Astrocyte of the spinal cord (primary cell): ENCODE results near the gene PRKG1.

Source experiments
- DNase-seq: peaks from one replicate; pipeline ENCODE4 v3.0.0; 2011; ENCODE audit warnings: low read depth, low spot score
- H3K4me3 ChIP-seq: 2 replicates; pipeline ENCODE4 v1.5.1; 2011; ENCODE audit warnings: low read depth, mild to moderate bottlenecking, low read length, moderate library complexity
- in situ Hi-C: cut with HindIII; loops from 2 replicates; pipeline ENCODE4 v1.10.0; 2017; ENCODE audit warnings: low sequenced_read_pairs
- TF ChIP-seq, protein P1 (sequence below): IDR thresholded peaks from 2 replicates; pipeline ENCODE4 v1.5.1; 2012; ENCODE audit warnings: low read depth, mild to moderate bottlenecking, low read length, inconsistent platforms

PRKG1 gene

DNA sequence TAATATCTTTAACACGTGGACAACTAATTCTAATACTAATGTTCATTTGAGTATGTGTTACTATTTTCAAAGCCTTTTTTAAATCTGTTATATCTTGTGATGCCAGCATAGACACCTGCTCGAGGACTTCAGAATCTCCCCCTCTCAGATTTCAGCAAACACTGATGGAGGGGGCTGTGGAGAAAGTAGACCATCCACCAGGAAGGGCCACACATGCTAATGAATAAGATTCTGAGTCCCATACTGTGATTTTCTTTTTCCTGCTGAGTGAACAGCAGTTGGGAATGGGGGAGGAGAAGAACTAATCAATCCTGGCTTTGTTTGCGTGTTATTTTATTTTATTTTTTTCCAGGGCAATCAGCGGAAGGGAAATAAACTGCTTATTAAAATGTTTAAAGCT lies 783.0 kb downstream of the PRKG1 start:
- DNase-seq: no peak
- in situ Hi-C loops: no loop called here
- H3K4me3 ChIP-seq: no peak overlapping the region
- TF ChIP-seq, protein P1, sequence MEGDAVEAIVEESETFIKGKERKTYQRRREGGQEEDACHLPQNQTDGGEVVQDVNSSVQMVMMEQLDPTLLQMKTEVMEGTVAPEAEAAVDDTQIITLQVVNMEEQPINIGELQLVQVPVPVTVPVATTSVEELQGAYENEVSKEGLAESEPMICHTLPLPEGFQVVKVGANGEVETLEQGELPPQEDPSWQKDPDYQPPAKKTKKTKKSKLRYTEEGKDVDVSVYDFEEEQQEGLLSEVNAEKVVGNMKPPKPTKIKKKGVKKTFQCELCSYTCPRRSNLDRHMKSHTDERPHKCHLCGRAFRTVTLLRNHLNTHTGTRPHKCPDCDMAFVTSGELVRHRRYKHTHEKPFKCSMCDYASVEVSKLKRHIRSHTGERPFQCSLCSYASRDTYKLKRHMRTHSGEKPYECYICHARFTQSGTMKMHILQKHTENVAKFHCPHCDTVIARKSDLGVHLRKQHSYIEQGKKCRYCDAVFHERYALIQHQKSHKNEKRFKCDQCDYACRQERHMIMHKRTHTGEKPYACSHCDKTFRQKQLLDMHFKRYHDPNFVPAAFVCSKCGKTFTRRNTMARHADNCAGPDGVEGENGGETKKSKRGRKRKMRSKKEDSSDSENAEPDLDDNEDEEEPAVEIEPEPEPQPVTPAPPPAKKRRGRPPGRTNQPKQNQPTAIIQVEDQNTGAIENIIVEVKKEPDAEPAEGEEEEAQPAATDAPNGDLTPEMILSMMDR: no peak

DNA sequence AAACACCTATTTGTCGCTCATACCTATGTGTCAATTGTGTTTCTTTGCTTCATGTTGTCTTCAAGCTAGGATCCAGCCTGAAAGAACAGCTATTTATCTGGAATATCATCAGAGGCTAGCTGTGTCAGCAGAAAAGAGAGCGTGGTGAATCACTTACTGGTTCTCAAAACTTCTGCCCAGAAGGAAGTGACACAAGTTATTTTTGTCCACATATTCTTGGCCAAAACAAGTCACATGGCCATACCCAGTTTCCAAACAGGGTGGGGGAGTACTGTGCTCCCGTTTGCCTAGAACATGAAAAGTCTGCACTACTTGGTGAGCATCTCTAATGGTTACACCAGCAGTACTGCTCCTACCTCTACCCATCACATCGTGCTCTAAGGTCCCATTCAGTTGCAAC lies 786.0 kb downstream of the PRKG1 start:
- in situ Hi-C loops: no loop called here
- peak; percentile 30 for DNase-seq
- no peak overlapping the region for H3K4me3 ChIP-seq
- TF ChIP-seq, protein P1: no peak

DNA sequence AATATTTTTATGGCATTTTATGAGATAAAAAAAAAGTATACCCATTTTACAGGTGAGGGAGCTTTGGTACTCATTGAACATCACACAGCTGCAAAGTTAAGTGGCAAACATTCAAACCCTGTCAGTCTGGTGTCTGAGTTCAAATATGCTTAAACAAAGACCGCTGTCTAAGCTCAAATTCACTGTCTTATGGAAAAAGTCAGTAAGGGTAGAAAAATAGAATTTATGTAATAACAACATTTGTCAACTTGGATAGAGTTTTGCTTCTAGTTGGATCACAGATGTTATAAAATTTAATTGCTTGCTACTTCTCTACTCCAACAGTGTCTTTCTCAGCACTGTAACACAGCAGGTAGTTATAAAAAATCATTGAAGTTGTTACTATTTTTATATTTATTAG lies 786.8 kb downstream of the PRKG1 start:
- DNase-seq: no peak
- no peak overlapping the region for H3K4me3 ChIP-seq
- TF ChIP-seq, protein P1: no peak
- in situ Hi-C loops: no loop called here

DNA sequence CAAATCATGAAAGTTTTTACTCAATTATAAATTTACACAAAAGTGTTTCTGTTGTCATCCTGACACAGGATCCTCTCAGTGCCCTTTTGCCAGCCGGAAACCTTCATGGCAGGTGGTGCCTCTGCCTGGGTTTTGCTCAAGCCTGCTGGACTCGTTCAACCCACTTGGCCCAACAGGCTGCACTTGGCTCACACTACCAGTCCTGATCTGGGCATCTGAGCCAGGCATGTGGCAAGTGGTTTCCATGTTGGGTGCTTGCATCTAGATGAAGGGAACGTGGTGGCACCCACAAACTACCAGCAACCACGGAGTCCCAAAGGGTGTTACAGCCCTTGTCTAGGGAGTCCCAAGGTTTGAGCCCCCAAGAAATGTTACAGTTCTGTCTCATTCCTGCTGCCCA lies 787.4 kb downstream of the PRKG1 start:
- TF ChIP-seq, protein P1: no peak
- in situ Hi-C loops: no loop called here
- DNase-seq: no peak
- H3K4me3 ChIP-seq: no peak overlapping the region

DNA sequence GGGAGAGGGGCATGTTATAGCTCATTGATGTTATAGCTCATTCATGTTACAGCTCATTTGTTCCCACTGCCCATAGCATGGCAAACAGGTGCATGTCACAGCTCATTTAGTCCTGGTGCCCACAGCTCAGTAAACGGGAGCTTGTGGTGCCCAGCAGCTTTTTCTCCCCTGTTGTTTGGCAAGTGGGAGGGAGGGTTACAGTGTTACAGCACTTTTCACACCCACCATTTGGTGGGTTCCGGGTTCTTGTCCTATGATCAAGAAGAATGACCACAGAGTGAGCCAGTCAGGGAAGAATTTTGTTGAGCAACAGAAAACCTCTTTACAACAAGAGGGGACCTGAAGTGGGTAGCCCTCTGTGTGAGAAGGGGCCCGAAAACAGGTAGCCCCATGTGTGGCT lies 787.9 kb downstream of the PRKG1 start:
- TF ChIP-seq, protein P1: no peak
- DNase-seq: no peak
- no peak overlapping the region for H3K4me3 ChIP-seq
- in situ Hi-C loops: no loop called here

DNA sequence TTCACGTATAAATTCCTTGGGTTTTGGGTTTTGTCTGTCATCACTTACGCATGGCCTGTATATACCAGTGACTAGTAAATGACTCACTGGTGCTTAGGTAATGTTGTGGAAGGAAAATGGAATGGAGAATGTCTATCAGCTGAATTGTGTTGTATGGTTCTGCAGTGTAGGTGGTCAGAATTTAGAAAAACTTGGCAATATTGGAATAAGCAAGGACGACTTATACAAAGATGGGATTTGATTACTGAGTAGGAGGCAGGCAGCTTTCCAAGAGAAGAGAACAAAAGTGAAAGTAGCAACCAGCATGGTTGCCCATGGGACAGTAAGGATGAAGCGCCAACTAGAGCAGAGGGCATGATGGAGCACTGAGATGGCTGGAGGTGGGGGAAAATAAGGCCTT lies 793.7 kb downstream of the PRKG1 start:
- H3K4me3 ChIP-seq: no peak overlapping the region
- TF ChIP-seq, protein P1: no peak
- in situ Hi-C loops: no loop called here
- peak; percentile 87 for DNase-seq

DNA sequence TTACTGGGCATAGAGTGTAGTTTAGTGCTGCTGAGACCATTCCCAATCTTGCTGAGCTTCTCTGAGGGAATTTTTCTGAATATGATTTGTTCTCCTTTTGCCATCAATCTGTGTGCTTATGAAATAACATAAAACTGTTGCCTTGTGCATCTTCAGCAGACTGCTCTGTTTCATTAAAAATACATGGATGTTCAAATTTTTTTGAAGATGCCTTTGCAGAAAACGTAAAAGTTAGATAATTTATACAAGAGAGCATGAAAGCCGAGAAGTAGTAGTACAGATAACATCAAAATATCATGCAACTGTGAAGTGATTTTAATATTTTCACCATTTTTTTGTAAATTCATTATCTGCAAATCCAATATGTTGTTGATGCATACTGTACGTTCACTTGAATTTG lies 799.8 kb downstream of the PRKG1 start:
- DNase-seq: no peak
- in situ Hi-C loops: no loop called here
- TF ChIP-seq, protein P1: no peak
- H3K4me3 ChIP-seq: no peak overlapping the region
